HepG2 (cell line): Measurements from ENCODE around the gene RNASE13. TPM values are rescaled to one million over a fixed set of nuclear protein-coding genes. Genes with fewer than 3 reads are reported as not detected.

Source experiments
- DNMT1 ChIP-seq: sonication (generic); formaldehyde crosslinking; IDR thresholded peaks from 2 replicates; pipeline ENCODE4 v1.5.1; 2020; ENCODE audit warnings: mild to moderate bottlenecking, missing genetic modification reagents
- DPF2 ChIP-seq: sonication (generic); formaldehyde crosslinking; IDR thresholded peaks from 2 replicates; pipeline ENCODE4 v1.4.0; 2020; ENCODE audit warnings: mild to moderate bottlenecking, low read depth, missing genetic modification reagents, borderline replicate concordance
- JUN ChIP-seq: sonication (generic); formaldehyde crosslinking; IDR thresholded peaks from 2 replicates; pipeline ENCODE4 v1.4.0; 2020; ENCODE audit warnings: mild to moderate bottlenecking, missing genetic modification reagents
- ONECUT2 ChIP-seq: sonication (generic); formaldehyde crosslinking; IDR thresholded peaks from 2 replicates; pipeline ENCODE4 v1.4.0; 2020; ENCODE audit warnings: missing genetic modification reagents
- POLR2A ChIP-seq, 2 experiments: IDR thresholded peaks; 2 replicates each; pipeline ENCODE4 v1.6.1; 2011; ENCODE audit warnings: low read depth in 2 of 2, low read length in 2 of 2, mild to moderate bottlenecking in 1 of 2, moderate library complexity in 1 of 2; ENCODE audit not compliant: insufficient read depth in 1 of 2
- REST ChIP-seq, 2 experiments: IDR thresholded peaks; 2 replicates each; pipeline ENCODE4 v1.6.1; 2011 to 2012; ENCODE audit warnings: low read length in 2 of 2, borderline replicate concordance in 1 of 2, low read depth in 1 of 2, mild to moderate bottlenecking in 1 of 2, moderate library complexity in 1 of 2
- RORA ChIP-seq: sonication (generic); formaldehyde crosslinking; IDR thresholded peaks from 2 replicates; pipeline ENCODE4 v1.5.0; 2020; ENCODE audit warnings: mild to moderate bottlenecking, missing genetic modification reagents, moderate library complexity
- SATB2 ChIP-seq: sonication (generic); formaldehyde crosslinking; IDR thresholded peaks from 2 replicates; pipeline ENCODE4 v1.5.0; 2020; ENCODE audit warnings: missing genetic modification reagents
- SRSF9 ChIP-seq: fragments of 200-400 bp; formaldehyde crosslinking; IDR thresholded peaks from 2 replicates; pipeline ENCODE4 v1.6.1; 2018; ENCODE audit warnings: borderline replicate concordance, mild to moderate bottlenecking, low read depth, low read length; ENCODE audit not compliant: insufficient read depth, poor library complexity, severe bottlenecking
- ZBTB40 ChIP-seq, 2 experiments: fragments of 450-650 bp in 1 of 2; sonication (generic) in 1 of 2; formaldehyde crosslinking in 1 of 2; IDR thresholded peaks; 2 replicates each; pipeline versions ENCODE4 v1.6.1 to v1.8.0; 2016 to 2022; ENCODE audit warnings: antibody characterized with exemption in 1 of 2, mild to moderate bottlenecking in 1 of 2, missing genetic modification reagents in 1 of 2
- ZKSCAN8 ChIP-seq: IDR thresholded peaks from 2 replicates; pipeline ENCODE4 v1.6.1; 2016; ENCODE audit warnings: borderline replicate concordance, missing genetic modification reagents, missing compliant biosample characterization
- ZNF234 ChIP-seq: sonication (generic); formaldehyde crosslinking; conservative IDR thresholded peaks from 2 replicates; pipeline ENCODE4 v1.5.1; 2020; ENCODE audit warnings: mild to moderate bottlenecking, missing genetic modification reagents
- ZNF512 ChIP-seq: sonication (generic); formaldehyde crosslinking; IDR thresholded peaks from 2 replicates; pipeline ENCODE4 v1.4.0; 2020; ENCODE audit warnings: mild to moderate bottlenecking, missing genetic modification reagents
- ZNF550 ChIP-seq: sonication (generic); formaldehyde crosslinking; IDR thresholded peaks from 2 replicates; pipeline ENCODE4 v1.4.0; 2020; ENCODE audit warnings: mild to moderate bottlenecking, missing genetic modification reagents, borderline replicate concordance
- ZNF788 ChIP-seq: sonication (generic); formaldehyde crosslinking; IDR thresholded peaks from 2 replicates; pipeline ENCODE4 v1.5.0; 2020; ENCODE audit warnings: mild to moderate bottlenecking, missing genetic modification reagents, borderline replicate concordance
- ZSCAN22 ChIP-seq: sonication (generic); formaldehyde crosslinking; IDR thresholded peaks from 2 replicates; pipeline ENCODE4 v1.4.0; 2020; ENCODE audit warnings: mild to moderate bottlenecking, missing genetic modification reagents
- polyA plus RNA-seq, 8 experiments: library from polyadenylated mRNA; depleted of rRNA in 3 of 8; stranded (reverse) in 7 of 8; unstranded in 1 of 8; fragments of >200 nt; fragmentation: Illumina TruSeq in 4 of 8; extraction: Trizol in 4 of 8; gene quantifications; 2 replicates each; pipeline versions ENCODE4 v1.2.1 to v1.2.3, GENCODE V29; 2011 to 2016; ENCODE audit warnings: low read depth in 4 of 8, missing spikeins in 1 of 8, mixed read lengths in 1 of 8; ENCODE audit not compliant: insufficient read depth in 1 of 8
- total RNA-seq, 5 experiments: library from RNA; depleted of rRNA; stranded (reverse); fragments of >200 nt; fragmentation: Illumina TruSeq; extraction: Trizol; gene quantifications; 2 replicates each; pipeline ENCODE4 v1.2.3, GENCODE V29; 2016; ENCODE audit warnings: low read depth in 1 of 5

RNASE13 gene
- total and polyA plus RNA-seq, 2 of the 13 experiments (the other 11 are each of a cell fraction or from before 2014, with no cell fraction given) = 1.0 TPM; not detected in 1

- TF ChIP-seq ZBTB40 (IDR thresholded peaks at IDR 0.05) (no peak), ZBTB40 (CRISPR knock-in tag; IDR thresholded peaks at IDR 0.05) (no peak), ZNF512 (CRISPR knock-in tag) (peak; percentile 94), ZNF788 (CRISPR knock-in tag) (peak; percentile 76), ZSCAN22 (CRISPR knock-in tag) (no peak), ONECUT2 (CRISPR knock-in tag) (no peak), ZNF550 (no peak), DNMT1 (CRISPR knock-in tag) (no peak), SRSF9 (no peak), ZNF234 (CRISPR knock-in tag) (no peak), SATB2 (CRISPR knock-in tag) (no peak), JUN (CRISPR knock-in tag) (no peak), DPF2 (no peak), REST (IDR thresholded peaks at IDR 0.05; ENCODE audit: borderline replicate concordance in 1 of 2, low read depth in 1 of 2, low read length in 2 of 2) (no peak), ZKSCAN8 (peak; percentile 67; the same call in 1 of the 2 replicates), RORA (no peak), POLR2A (IDR thresholded peaks at IDR 0.05; ENCODE audit: insufficient read depth in 1 of 2, low read depth in 2 of 2, low read length in 2 of 2) (0 out of 4 replicates have a peak, but pooled peaks of 1 of the 2 experiments have one; percentile 23)
Measured at GRCh38 chr14:21014761-21015190, 19.8 kb downstream of the RNASE13 start (continued).
